ENCODE data around the gene ERGIC1.

DNA sequence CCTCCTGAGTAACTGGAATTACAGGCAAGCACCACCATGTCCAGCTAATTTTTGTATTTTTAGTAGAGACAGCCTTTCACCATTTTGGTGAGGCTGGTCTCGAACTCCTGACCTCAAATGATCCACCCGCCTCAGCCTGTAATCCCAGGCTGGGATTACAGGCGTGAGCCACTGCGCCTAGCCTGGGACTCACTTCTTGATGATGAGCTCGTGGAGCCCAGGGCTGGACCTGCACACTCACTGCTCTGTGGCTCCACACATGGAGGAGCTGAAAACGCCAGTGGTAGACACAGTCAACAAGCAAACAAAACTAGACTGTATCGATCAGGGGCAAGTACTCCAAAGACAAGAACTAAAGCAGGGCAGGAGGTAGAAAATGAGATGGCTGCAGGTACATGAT lies 65.4 kb downstream of the ERGIC1 start:
- TF ChIP-seq, protein P1, sequence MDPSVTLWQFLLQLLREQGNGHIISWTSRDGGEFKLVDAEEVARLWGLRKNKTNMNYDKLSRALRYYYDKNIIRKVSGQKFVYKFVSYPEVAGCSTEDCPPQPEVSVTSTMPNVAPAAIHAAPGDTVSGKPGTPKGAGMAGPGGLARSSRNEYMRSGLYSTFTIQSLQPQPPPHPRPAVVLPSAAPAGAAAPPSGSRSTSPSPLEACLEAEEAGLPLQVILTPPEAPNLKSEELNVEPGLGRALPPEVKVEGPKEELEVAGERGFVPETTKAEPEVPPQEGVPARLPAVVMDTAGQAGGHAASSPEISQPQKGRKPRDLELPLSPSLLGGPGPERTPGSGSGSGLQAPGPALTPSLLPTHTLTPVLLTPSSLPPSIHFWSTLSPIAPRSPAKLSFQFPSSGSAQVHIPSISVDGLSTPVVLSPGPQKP (IDR thresholded peaks at IDR 0.05; ENCODE audit: low read depth, low read length): no peak
- TF ChIP-seq TARDBP (IDR thresholded peaks at IDR 0.05; ENCODE audit: borderline replicate concordance) (no peak), RBBP5 (conservative IDR thresholded peaks at IDR 0.05) (no peak), TBL1XR1 (IDR thresholded peaks at IDR 0.05; ENCODE audit: low read depth, low read length) (no peak), POLR2A (IDR thresholded peaks at IDR 0.05; ENCODE audit: low read depth, low read length) (no peak), SPI1 (IDR thresholded peaks at IDR 0.05; ENCODE audit: borderline replicate concordance, insufficient read depth, low read depth, low read length) (no peak), CEBPB (IDR thresholded peaks at IDR 0.05; ENCODE audit: borderline replicate concordance in 1 of 2, low read depth in 2 of 2, low read length in 2 of 2) (no peak), ESRRA (IDR thresholded peaks at IDR 0.05; ENCODE audit: low read length) (no peak), EZH2 (IDR thresholded peaks at IDR 0.05; ENCODE audit: borderline replicate concordance, control insufficient read depth, low read depth, low read length) (no peak)
- TF ChIP-seq, protein P2, sequence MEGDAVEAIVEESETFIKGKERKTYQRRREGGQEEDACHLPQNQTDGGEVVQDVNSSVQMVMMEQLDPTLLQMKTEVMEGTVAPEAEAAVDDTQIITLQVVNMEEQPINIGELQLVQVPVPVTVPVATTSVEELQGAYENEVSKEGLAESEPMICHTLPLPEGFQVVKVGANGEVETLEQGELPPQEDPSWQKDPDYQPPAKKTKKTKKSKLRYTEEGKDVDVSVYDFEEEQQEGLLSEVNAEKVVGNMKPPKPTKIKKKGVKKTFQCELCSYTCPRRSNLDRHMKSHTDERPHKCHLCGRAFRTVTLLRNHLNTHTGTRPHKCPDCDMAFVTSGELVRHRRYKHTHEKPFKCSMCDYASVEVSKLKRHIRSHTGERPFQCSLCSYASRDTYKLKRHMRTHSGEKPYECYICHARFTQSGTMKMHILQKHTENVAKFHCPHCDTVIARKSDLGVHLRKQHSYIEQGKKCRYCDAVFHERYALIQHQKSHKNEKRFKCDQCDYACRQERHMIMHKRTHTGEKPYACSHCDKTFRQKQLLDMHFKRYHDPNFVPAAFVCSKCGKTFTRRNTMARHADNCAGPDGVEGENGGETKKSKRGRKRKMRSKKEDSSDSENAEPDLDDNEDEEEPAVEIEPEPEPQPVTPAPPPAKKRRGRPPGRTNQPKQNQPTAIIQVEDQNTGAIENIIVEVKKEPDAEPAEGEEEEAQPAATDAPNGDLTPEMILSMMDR (IDR thresholded peaks at IDR 0.05 in 2 of 3, conservative IDR thresholded peaks at IDR 0.05 in 1 of 3; ENCODE audit: control insufficient read depth in 2 of 3, extremely low read depth in 1 of 3, insufficient read depth in 1 of 3, low read depth in 3 of 3, low read length in 3 of 3): no peak
